SK-N-SH treated with all-trans-retinoic acid at 6 μM for 48 hours (cell line): ENCODE data around the gene ZNF219.

Source experiments
- ATAC-seq: fragments of 200-7000 bp; cut with Tn5 transposase; 3 replicates; pipeline ENCODE4 v1.9.1; 2020; ENCODE audit warnings: mild to moderate bottlenecking, moderate library complexity
- ARNTL ChIP-seq: fragments of 450-650 bp; formaldehyde crosslinking; IDR thresholded peaks from 2 replicates; pipeline ENCODE4 v1.5.0; 2020; ENCODE audit warnings: low read depth, mild to moderate bottlenecking, moderate library complexity, borderline replicate concordance
- BACH2 ChIP-seq: fragments of 250-450 bp; sonication (Bioruptor Pico); IDR thresholded peaks from 2 replicates; pipeline ENCODE4 v1.9.0; 2021; ENCODE audit warnings: mild to moderate bottlenecking, borderline replicate concordance
- CSRNP3 ChIP-seq: fragments of 250-450 bp; sonication (Bioruptor Pico); IDR thresholded peaks from 2 replicates; pipeline ENCODE4 v1.5.1; 2021; ENCODE audit warnings: mild to moderate bottlenecking, moderate library complexity
- ESRRG ChIP-seq: fragments of 250-450 bp; sonication (Bioruptor Pico); IDR thresholded peaks from 2 replicates; pipeline ENCODE4 v1.6.1; 2021; ENCODE audit warnings: mild to moderate bottlenecking
- GLIS3 ChIP-seq: fragments of 250-450 bp; sonication (Bioruptor Pico); IDR thresholded peaks from 2 replicates; pipeline ENCODE4 v1.5.0; 2020; ENCODE audit warnings: mild to moderate bottlenecking, moderate library complexity
- ISL1 ChIP-seq: fragments of 250-450 bp; sonication (Bioruptor Pico); IDR thresholded peaks from 2 replicates; pipeline ENCODE4 v2.1.2; 2022; ENCODE audit warnings: mild to moderate bottlenecking, moderate library complexity
- OSR1 ChIP-seq: fragments of 250-450 bp; sonication (Bioruptor Pico); IDR thresholded peaks from 2 replicates; pipeline ENCODE4 v1.8.0; 2022; ENCODE audit warnings: moderate library complexity, mild to moderate bottlenecking, inconsistent platforms
- PATZ1 ChIP-seq: fragments of 250-450 bp; sonication (Bioruptor Pico); IDR thresholded peaks from 2 replicates; pipeline ENCODE4 v1.8.0; 2020; ENCODE audit warnings: mild to moderate bottlenecking, moderate library complexity, borderline replicate concordance
- PPARA ChIP-seq: fragments of 250-450 bp; sonication (Bioruptor Pico); IDR thresholded peaks from 2 replicates; pipeline ENCODE4 v1.5.0; 2020; ENCODE audit warnings: mild to moderate bottlenecking, borderline replicate concordance
- RARB ChIP-seq: fragments of 250-450 bp; sonication (Bioruptor Pico); IDR thresholded peaks from 2 replicates; pipeline ENCODE4 v1.8.0; 2021; ENCODE audit warnings: mild to moderate bottlenecking, moderate library complexity
- SNAI2 ChIP-seq: fragments of 250-450 bp; sonication (Bioruptor Pico); IDR thresholded peaks from 2 replicates; pipeline ENCODE4 v1.5.0; 2020; ENCODE audit warnings: mild to moderate bottlenecking, moderate library complexity
- TCF4 ChIP-seq: fragments of 250-450 bp; sonication (Bioruptor Pico); IDR thresholded peaks from 2 replicates; pipeline ENCODE4 v1.8.0; 2021; ENCODE audit warnings: mild to moderate bottlenecking, moderate library complexity, borderline replicate concordance
- TOX ChIP-seq: fragments of 250-450 bp; sonication (Bioruptor Pico); IDR thresholded peaks from 2 replicates; pipeline ENCODE4 v1.8.0; 2021; ENCODE audit warnings: mild to moderate bottlenecking, moderate library complexity, borderline replicate concordance
- TSHZ2 ChIP-seq: fragments of 250-450 bp; sonication (Bioruptor Pico); IDR thresholded peaks from 2 replicates; pipeline ENCODE4 v1.5.0; 2020; ENCODE audit warnings: mild to moderate bottlenecking, moderate library complexity
- ZC3H10 ChIP-seq: fragments of 250-450 bp; sonication (Bioruptor Pico); IDR thresholded peaks from 2 replicates; pipeline ENCODE4 v1.5.1; 2021; ENCODE audit warnings: mild to moderate bottlenecking, moderate library complexity
- ZFP3 ChIP-seq: fragments of 250-450 bp; sonication (Bioruptor Pico); IDR thresholded peaks from 2 replicates; pipeline ENCODE4 v1.5.0; 2020; ENCODE audit warnings: mild to moderate bottlenecking, moderate library complexity
- ZFP30 ChIP-seq: fragments of 450-650 bp; formaldehyde crosslinking; IDR thresholded peaks from 2 replicates; pipeline ENCODE4 v1.5.0; 2022; ENCODE audit warnings: mild to moderate bottlenecking, moderate library complexity
- ZNF565 ChIP-seq: fragments of 450-650 bp; formaldehyde crosslinking; conservative IDR thresholded peaks from 2 replicates; pipeline ENCODE4 v1.5.0; 2020; ENCODE audit warnings: low read depth, mild to moderate bottlenecking, moderate library complexity
- ZNF70 ChIP-seq: fragments of 450-650 bp; formaldehyde crosslinking; IDR thresholded peaks from 2 replicates; pipeline ENCODE4 v1.5.0; 2020; ENCODE audit warnings: mild to moderate bottlenecking, moderate library complexity
- ZNF8 ChIP-seq: fragments of 450-650 bp; formaldehyde crosslinking; IDR thresholded peaks from 2 replicates; pipeline ENCODE4 v1.5.0; 2020; ENCODE audit warnings: mild to moderate bottlenecking, moderate library complexity
- TF ChIP-seq, protein P1 (sequence below): fragments of 250-450 bp; sonication (Bioruptor Pico); IDR thresholded peaks from 2 replicates; pipeline ENCODE4 v1.8.0; 2021; ENCODE audit warnings: low read depth, mild to moderate bottlenecking, moderate library complexity, borderline replicate concordance
- TF ChIP-seq, protein P2 (sequence below): fragments of 250-450 bp; sonication (Bioruptor Pico); IDR thresholded peaks from 2 replicates; pipeline ENCODE4 v1.5.1; 2020; ENCODE audit warnings: low read depth, mild to moderate bottlenecking, moderate library complexity

ZNF219 gene

DNA sequence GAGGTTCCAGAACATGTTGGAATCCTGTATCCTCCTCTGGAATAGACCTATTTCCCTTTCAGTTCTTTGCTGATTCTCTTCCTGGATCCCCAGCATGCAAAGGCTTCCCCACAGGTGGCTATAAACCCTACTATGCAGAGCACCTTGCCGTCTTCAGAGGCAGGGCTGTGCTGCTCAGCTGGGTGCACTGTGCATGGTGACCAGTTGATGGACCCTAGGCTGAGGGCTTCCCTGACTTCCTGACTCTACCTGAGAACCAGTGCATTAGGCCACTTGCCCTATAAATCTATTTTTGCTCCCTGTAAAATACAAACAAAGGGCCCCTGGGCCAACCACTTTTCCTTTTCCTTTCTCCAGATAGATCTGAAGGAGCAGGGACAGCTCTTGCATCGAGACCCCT, 14.1 kb downstream of the ZNF219 start (continued):
- no peak for TF ChIP-seq ISL1
- TF ChIP-seq, all 23 proteins: peak for 0

DNA sequence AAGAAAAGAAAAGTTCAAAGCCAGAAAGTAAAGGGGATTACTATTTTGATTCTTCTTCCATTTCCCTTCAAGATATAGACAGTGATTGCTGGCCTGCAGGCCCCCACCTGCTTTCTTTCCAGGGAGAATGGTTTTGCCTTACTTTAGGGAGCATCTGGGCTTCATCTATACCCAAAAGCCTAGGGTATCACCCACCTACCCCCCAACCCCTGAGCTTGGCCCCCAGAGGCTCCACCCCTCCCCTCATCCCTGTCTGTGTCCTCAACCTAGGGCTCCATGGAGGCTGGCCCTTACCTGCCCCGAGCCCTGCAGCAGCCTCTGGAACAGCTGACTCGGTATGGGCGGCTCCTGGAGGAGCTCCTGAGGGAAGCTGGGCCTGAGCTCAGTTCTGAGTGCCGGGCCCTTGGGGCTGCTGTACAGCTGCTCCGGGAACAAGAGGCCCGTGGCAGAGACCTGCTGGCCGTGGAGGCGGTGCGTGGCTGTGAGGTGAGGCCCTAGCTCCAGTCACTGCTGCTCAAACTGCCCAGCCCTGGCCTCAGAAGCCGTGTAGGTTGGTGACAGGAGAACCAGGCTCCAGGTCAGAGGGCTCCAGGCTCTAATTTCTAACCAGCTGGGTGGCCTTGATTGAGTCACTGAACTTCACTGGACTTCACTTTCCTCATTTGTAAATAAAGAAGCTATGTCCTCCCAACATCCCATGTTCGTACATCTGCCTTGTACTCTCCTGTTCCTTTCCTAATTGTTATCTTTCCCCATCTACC, 14.7 kb downstream of the ZNF219 start:
- no peak for ATAC-seq
- TF ChIP-seq ZNF70 (CRISPR knock-in tag) (no peak), SNAI2 (CRISPR knock-in tag) (no peak), TCF4 (CRISPR knock-in tag) (no peak), GLIS3 (CRISPR knock-in tag) (no peak), ZNF565 (no peak), ZFP3 (no peak)

GRCh38 chr14:21081521-21082142, 16.8 kb downstream of the ZNF219 start:
- no peak for ATAC-seq
- TF ChIP-seq GLIS3 (CRISPR knock-in tag), result no peak
- TF ChIP-seq TOX (CRISPR knock-in tag), result no peak
- TF ChIP-seq SNAI2 (CRISPR knock-in tag), result no peak
- no peak for TF ChIP-seq BACH2
- TF ChIP-seq, protein P1, sequence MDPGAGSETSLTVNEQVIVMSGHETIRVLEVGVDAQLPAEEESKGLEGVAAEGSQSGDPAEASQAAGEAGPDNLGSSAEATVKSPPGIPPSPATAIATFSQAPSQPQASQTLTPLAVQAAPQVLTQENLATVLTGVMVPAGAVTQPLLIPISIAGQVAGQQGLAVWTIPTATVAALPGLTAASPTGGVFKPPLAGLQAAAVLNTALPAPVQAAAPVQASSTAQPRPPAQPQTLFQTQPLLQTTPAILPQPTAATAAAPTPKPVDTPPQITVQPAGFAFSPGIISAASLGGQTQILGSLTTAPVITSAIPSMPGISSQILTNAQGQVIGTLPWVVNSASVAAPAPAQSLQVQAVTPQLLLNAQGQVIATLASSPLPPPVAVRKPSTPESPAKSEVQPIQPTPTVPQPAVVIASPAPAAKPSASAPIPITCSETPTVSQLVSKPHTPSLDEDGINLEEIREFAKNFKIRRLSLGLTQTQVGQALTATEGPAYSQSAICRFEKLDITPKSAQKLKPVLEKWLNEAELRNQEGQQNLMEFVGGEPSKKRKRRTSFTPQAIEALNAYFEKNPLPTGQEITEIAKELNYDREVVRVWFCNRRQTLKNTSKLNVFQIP, result no peak
- no peak for TF ChIP-seq ZFP30
- TF ChIP-seq TSHZ2 (CRISPR knock-in tag), result no peak
- no peak for TF ChIP-seq PPARA
- TF ChIP-seq ISL1, result no peak
- TF ChIP-seq ESRRG, result no peak
- TF ChIP-seq ARNTL (CRISPR knock-in tag), result no peak
- no peak for TF ChIP-seq ZNF70 (CRISPR knock-in tag)
- TF ChIP-seq RARB (CRISPR knock-in tag), result no peak
- TF ChIP-seq ZNF565, result no peak
- no peak for TF ChIP-seq OSR1 (CRISPR knock-in tag)
- no peak for TF ChIP-seq CSRNP3
- TF ChIP-seq PATZ1 (CRISPR knock-in tag), result no peak
- TF ChIP-seq, protein P2, sequence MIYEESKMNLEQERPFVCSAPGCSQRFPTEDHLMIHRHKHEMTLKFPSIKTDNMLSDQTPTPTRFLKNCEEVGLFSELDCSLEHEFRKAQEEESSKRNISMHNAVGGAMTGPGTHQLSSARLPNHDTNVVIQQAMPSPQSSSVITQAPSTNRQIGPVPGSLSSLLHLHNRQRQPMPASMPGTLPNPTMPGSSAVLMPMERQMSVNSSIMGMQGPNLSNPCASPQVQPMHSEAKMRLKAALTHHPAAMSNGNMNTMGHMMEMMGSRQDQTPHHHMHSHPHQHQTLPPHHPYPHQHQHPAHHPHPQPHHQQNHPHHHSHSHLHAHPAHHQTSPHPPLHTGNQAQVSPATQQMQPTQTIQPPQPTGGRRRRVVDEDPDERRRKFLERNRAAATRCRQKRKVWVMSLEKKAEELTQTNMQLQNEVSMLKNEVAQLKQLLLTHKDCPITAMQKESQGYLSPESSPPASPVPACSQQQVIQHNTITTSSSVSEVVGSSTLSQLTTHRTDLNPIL (CRISPR knock-in tag), result no peak
- TF ChIP-seq ZC3H10 (CRISPR knock-in tag), result no peak
- TF ChIP-seq ZNF8 (CRISPR knock-in tag), result no peak
